ENCODE data around the gene GGACT.

The GGACT gene

GRCh38 chr13:100517728-100518127 lies 70.9 kb downstream of the GGACT start:
- H3K36me3 ChIP-seq (ENCODE audit: control insufficient read depth in 2 of 2, insufficient read depth in 1 of 2, low read length in 2 of 2), result no peaks in the 10 kb centered on the region
- H3K27ac ChIP-seq (ENCODE audit: extremely low read depth, low read depth, low read length), result no peak overlapping the region
- ChIA-PET POLR2A (no interaction called here), CTCF (interaction anchor here (1.1 to 2.1 kb wide), 2 partner anchors 28 to 617 kb away, joined by 4 to 9 read pairs; no protein-coding TSS in a partner anchor)
- no peak overlapping the region for H3K4me3 ChIP-seq (ENCODE audit: low read depth, low read length)
- H3K9me3 ChIP-seq (ENCODE audit: control insufficient read depth, insufficient read depth, low read depth, low read length), result no peaks in the 10 kb centered on the region
- no peaks in the 10 kb centered on the region for H3K4me1 ChIP-seq (ENCODE audit: control insufficient read depth, insufficient read depth, low read length)
- TF ChIP-seq PRDM4 (tag by site-specific recombination; IDR thresholded peaks at IDR 0.05) (no peak), ZNF571 (tag by site-specific recombination; IDR thresholded peaks at IDR 0.05) (no peak), ZNF626 (tag by site-specific recombination; IDR thresholded peaks at IDR 0.05) (no peak), ZNF747 (tag by site-specific recombination; IDR thresholded peaks at IDR 0.05) (no peak), ZNF335 (tag by site-specific recombination; conservative IDR thresholded peaks at IDR 0.05) (no peak), MEIS1 (CRISPR knock-in tag; IDR thresholded peaks at IDR 0.05; ENCODE audit: borderline replicate concordance) (no peak), ZNF266 (tag by site-specific recombination; IDR thresholded peaks at IDR 0.05; ENCODE audit: low read depth) (no peak), ZNF138 (tag by site-specific recombination; IDR thresholded peaks at IDR 0.05; ENCODE audit: borderline replicate concordance) (no peak), SCRT2 (tag by site-specific recombination; IDR thresholded peaks at IDR 0.05) (no peak), ZNF274 (IDR thresholded peaks at IDR 0.05; ENCODE audit: low read length) (no peak), ZNF274 (tag by site-specific recombination; IDR thresholded peaks at IDR 0.05; ENCODE audit: borderline replicate concordance) (no peak), ZBTB6 (tag by site-specific recombination; IDR thresholded peaks at IDR 0.05) (no peak), ZNF23 (tag by site-specific recombination; IDR thresholded peaks at IDR 0.05; ENCODE audit: borderline replicate concordance) (no peak), ZNF561 (tag by site-specific recombination; IDR thresholded peaks at IDR 0.05; ENCODE audit: borderline replicate concordance) (no peak), ZNF701 (tag by site-specific recombination; IDR thresholded peaks at IDR 0.05) (no peak), ZNF830 (tag by site-specific recombination; IDR thresholded peaks at IDR 0.05; ENCODE audit: low read depth) (no peak)
- TF ChIP-seq, protein P1, sequence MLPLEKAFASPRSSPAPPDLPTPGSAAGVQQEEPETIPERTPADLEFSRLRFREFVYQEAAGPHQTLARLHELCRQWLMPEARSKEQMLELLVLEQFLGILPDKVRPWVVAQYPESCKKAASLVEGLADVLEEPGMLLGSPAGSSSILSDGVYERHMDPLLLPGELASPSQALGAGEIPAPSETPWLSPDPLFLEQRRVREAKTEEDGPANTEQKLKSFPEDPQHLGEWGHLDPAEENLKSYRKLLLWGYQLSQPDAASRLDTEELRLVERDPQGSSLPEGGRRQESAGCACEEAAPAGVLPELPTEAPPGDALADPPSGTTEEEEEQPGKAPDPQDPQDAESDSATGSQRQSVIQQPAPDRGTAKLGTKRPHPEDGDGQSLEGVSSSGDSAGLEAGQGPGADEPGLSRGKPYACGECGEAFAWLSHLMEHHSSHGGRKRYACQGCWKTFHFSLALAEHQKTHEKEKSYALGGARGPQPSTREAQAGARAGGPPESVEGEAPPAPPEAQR (tag by site-specific recombination; IDR thresholded peaks at IDR 0.05), result no peak
- TF ChIP-seq, protein P2, sequence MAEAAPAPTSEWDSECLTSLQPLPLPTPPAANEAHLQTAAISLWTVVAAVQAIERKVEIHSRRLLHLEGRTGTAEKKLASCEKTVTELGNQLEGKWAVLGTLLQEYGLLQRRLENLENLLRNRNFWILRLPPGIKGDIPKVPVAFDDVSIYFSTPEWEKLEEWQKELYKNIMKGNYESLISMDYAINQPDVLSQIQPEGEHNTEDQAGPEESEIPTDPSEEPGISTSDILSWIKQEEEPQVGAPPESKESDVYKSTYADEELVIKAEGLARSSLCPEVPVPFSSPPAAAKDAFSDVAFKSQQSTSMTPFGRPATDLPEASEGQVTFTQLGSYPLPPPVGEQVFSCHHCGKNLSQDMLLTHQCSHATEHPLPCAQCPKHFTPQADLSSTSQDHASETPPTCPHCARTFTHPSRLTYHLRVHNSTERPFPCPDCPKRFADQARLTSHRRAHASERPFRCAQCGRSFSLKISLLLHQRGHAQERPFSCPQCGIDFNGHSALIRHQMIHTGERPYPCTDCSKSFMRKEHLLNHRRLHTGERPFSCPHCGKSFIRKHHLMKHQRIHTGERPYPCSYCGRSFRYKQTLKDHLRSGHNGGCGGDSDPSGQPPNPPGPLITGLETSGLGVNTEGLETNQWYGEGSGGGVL (tag by site-specific recombination; IDR thresholded peaks at IDR 0.05), result no peak

DNA sequence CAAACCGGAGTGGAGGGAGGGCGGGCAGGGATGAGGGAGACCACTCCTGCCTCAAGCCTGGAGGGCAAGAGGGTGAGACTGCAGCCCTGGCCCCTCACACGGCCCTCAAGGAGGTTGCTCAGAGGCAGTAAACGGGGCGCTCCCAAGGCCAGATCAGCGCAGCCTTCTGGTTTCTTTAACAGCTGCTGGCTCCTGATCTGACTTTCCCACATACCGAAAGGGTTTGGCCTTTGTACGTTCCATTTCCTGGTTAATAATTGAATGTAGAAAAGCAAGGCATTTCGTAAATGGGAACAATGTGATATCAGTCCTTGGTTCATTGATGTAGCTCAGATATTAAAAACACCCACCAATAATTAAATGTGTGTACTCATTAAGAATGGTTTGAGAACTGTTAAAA lies 71.5 kb downstream of the GGACT start:
- Histone ChIP-seq H3K36me3 (ENCODE audit: control insufficient read depth in 2 of 2, insufficient read depth in 1 of 2, low read length in 2 of 2) (no peaks in the 10 kb centered on the region), H3K4me3 (ENCODE audit: low read depth, low read length) (no peak overlapping the region), H3K27ac (ENCODE audit: extremely low read depth, low read depth, low read length) (no peak overlapping the region), H3K9me3 (ENCODE audit: control insufficient read depth, insufficient read depth, low read depth, low read length) (no peaks in the 10 kb centered on the region), H3K4me1 (ENCODE audit: control insufficient read depth, insufficient read depth, low read length) (no peaks in the 10 kb centered on the region)
- POLR2A ChIA-PET, result no interaction called here
- CTCF ChIA-PET, result interaction anchor here (0.6 to 2.1 kb wide), 4 partner anchors 28 to 860 kb away, joined by 3 to 9 read pairs (median 4); no protein-coding TSS in a partner anchor
- TF ChIP-seq ZNF394 (tag by site-specific recombination; IDR thresholded peaks at IDR 0.05; ENCODE audit: borderline replicate concordance) (no peak), ZNF704 (tag by site-specific recombination; IDR thresholded peaks at IDR 0.05) (no peak), PRDM4 (tag by site-specific recombination; IDR thresholded peaks at IDR 0.05) (no peak)
